ENCODE measurements around the gene LRSAM1.

LRSAM1 gene

GRCh38 chr9:127426756-127427155, 24.6 kb upstream of the LRSAM1 start:
- DNase-seq (ENCODE audit: low read depth, low spot score), result no peak

- no peak for DNase-seq (ENCODE audit: low read depth, low spot score)
Measured at GRCh38 chr9:127428348-127428747, 23.0 kb upstream of the LRSAM1 start.

- DNase-seq (ENCODE audit: low read depth, low spot score), result no peak
Measured at GRCh38 chr9:127430415-127430814, 20.9 kb upstream of the LRSAM1 start.

GRCh38 chr9:127437497-127438264, 13.6 kb upstream of the LRSAM1 start:
- DNase-seq (ENCODE audit: low read depth, low spot score), result no peak

- peak; percentile 78 for DNase-seq (ENCODE audit: low read depth, low spot score)
Measured at GRCh38 chr9:127438394-127438793, 12.9 kb upstream of the LRSAM1 start.

GRCh38 chr9:127444283-127444920, 6.9 kb upstream of the LRSAM1 start:
- DNase-seq (ENCODE audit: low read depth, low spot score), result peak; percentile 43

GRCh38 chr9:127444921-127445850, 6.1 kb upstream of the LRSAM1 start:
- peak; percentile 45 for DNase-seq (ENCODE audit: low read depth, low spot score)

GRCh38 chr9:127445851-127446712, 5.2 kb upstream of the LRSAM1 start:
- DNase-seq (ENCODE audit: low read depth, low spot score), result peak; percentile 49

GRCh38 chr9:127446713-127447415, 4.4 kb upstream of the LRSAM1 start:
- no peak for DNase-seq (ENCODE audit: low read depth, low spot score)

- DNase-seq (ENCODE audit: low read depth, low spot score), result no peak
Measured at GRCh38 chr9:127447416-127448111, 3.7 kb upstream of the LRSAM1 start.

- DNase-seq (ENCODE audit: low read depth, low spot score), result no peak
Measured at GRCh38 chr9:127448112-127448805, 3.1 kb upstream of the LRSAM1 start.

GRCh38 chr9:127449332-127449966, 1.9 kb upstream of the LRSAM1 start:
- DNase-seq (ENCODE audit: low read depth, low spot score), result no peak

- no peak for DNase-seq (ENCODE audit: low read depth, low spot score)
Measured at GRCh38 chr9:127450243-127450760, 1.0 kb upstream of the LRSAM1 start.

GRCh38 chr9:127451608-127451857, 223 bp downstream of the LRSAM1 start:
- no peak for DNase-seq (ENCODE audit: low read depth, low spot score)

- no peak for DNase-seq (ENCODE audit: low read depth, low spot score)
Measured at GRCh38 chr9:127451858-127452656, 747 bp downstream of the LRSAM1 start.

- DNase-seq (ENCODE audit: low read depth, low spot score), result no peak
Measured at GRCh38 chr9:127452691-127453090, 1.4 kb downstream of the LRSAM1 start.

GRCh38 chr9:127455324-127455992, 4.1 kb downstream of the LRSAM1 start:
- no peak for DNase-seq (ENCODE audit: low read depth, low spot score)
